A673 (cell line): ENCODE results near the gene OPRM1. TPM values are rescaled to one million over a fixed set of nuclear protein-coding genes. Genes with fewer than 3 reads are reported as not detected.

Source experiments
- BruUV-seq: library from RNA; stranded (reverse); fragments of 400-500 nt; replicated peaks from 2 replicates; lab custom pipeline; 2021; lab: Mats Ljungman, UMichigan
- CTCF ChIA-PET: fragments of 300-600 bp; sonication (Branson Sonifier 250); formaldehyde crosslinking; loops from one replicate; lab custom pipeline; 2022; ENCODE audit warnings: antibody characterized with exemption; lab: Charles Lee
- POLR2A ChIA-PET: fragments of 300-600 bp; sonication (Branson Sonifier 250); formaldehyde crosslinking; loops from one replicate; lab custom pipeline; 2022; ENCODE audit warnings: antibody characterized with exemption; ENCODE audit not compliant: low non-redundant PET; lab: Charles Lee
- DNase-seq: peaks from one replicate; pipeline ENCODE4 v3.0.0-alpha.2; 2015; ENCODE audit warnings: low spot score
- H3K27ac ChIP-seq: fragments of 200-600 bp; sonication (generic); 2 replicates; pipeline ENCODE4 v1.5.1; 2016; ENCODE audit warnings: mixed run types, low read depth, mild to moderate bottlenecking, mixed read lengths, antibody characterized with exemption, low read length; ENCODE audit not compliant: poor library complexity, severe bottlenecking
- H3K27me3 ChIP-seq: fragments of 200-600 bp; sonication (generic); replicated peaks from 2 replicates; pipeline ENCODE4 v1.6.1; 2017; ENCODE audit warnings: mixed run types, low read depth, mild to moderate bottlenecking, mixed read lengths, antibody characterized with exemption, low read length; ENCODE audit not compliant: insufficient read depth, poor library complexity
- H3K36me3 ChIP-seq: fragments of 200-600 bp; sonication (generic); 2 replicates; pipeline ENCODE4 v1.6.1; 2016; ENCODE audit warnings: mixed run types, mild to moderate bottlenecking, mixed read lengths, antibody characterized with exemption, low read length; ENCODE audit not compliant: insufficient read depth, poor library complexity, severe bottlenecking
- H3K4me1 ChIP-seq: fragments of 200-600 bp; sonication (generic); 2 replicates; pipeline ENCODE4 v1.6.1; 2017; ENCODE audit warnings: mixed run types, mild to moderate bottlenecking, mixed read lengths, antibody characterized with exemption, low read length; ENCODE audit not compliant: insufficient read depth, poor library complexity, severe bottlenecking
- H3K4me3 ChIP-seq: fragments of 200-600 bp; sonication (generic); 2 replicates; pipeline ENCODE4 v1.5.1; 2016; ENCODE audit warnings: low read depth, mixed run types, mild to moderate bottlenecking, mixed read lengths, low read length; ENCODE audit not compliant: poor library complexity, severe bottlenecking
- H3K9me3 ChIP-seq: fragments of 200-600 bp; sonication (generic); 2 replicates; pipeline ENCODE4 v1.6.1; 2016; ENCODE audit warnings: mixed run types, low read depth, mild to moderate bottlenecking, mixed read lengths, antibody characterized with exemption, low read length; ENCODE audit not compliant: poor library complexity, severe bottlenecking
- CTCF ChIP-seq: fragments of 300-800, 200-600 bp; sonication (generic); conservative IDR thresholded peaks from 2 replicates; pipeline ENCODE4 v1.5.1; 2017; ENCODE audit warnings: low read depth, mild to moderate bottlenecking, antibody characterized with exemption, low read length, moderate library complexity, mixed read lengths
- EZH2 ChIP-seq: fragments of 200-600 bp; sonication (generic); IDR thresholded peaks from 2 replicates; pipeline ENCODE4 v1.6.1; 2017; ENCODE audit warnings: borderline replicate concordance, low read depth, mild to moderate bottlenecking, mixed read lengths, antibody characterized with exemption, low read length; ENCODE audit not compliant: poor library complexity, severe bottlenecking
- intact Hi-C: fragments of 100-400 bp; cut with micrococcal nuclease; formaldehyde crosslinking; loops from one replicate; pipeline ENCODE4 v1.10.0; 2022; ENCODE audit not compliant: unreplicated experiment
- total RNA-seq: library from RNA; stranded (reverse); gene quantifications from 2 replicates; pipeline ENCODE4 v1.2.3, GENCODE V29; 2021

The OPRM1 gene
- total RNA-seq, 1 experiment from 2014 or later: not detected

DNA sequence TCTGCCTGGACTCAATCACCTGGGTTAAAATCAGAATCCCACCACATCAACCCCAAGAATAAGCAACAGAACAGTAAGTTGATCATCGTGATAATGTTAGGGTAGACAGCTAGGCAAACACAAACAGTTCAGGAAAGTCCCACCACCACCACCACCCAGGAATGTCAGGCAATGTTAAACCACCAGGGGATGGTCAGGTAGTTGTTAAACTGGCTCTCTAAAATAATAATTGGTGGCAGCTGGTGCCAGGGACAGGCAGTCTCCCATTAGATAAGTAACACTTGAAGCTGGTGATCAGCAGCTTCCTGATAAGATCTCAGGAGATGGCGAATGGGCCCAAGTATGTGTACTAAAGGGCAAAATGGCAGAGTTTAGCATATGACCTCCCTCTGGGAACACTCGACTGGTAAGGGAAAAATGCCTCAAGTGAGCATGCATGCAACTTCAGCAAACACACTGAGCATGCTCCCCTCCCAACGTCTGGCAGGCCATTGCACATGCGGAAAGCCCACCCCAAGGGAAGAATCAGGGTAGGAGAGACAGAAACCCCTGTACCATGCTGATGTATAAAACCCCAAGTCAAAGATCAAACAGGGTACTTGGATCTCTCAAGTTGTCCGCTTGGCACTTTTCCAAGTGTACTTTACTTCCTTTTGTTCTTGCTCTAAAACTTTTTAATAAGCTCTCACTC, 250.9 kb downstream of the OPRM1 start:
- no TSS peak for BruUV-seq
- intact Hi-C loops: no loop called here
- H3K9me3 ChIP-seq: no peaks in the 10 kb centered on the region
- TF ChIP-seq CTCF (0 out of 2 replicates have a peak, but pooled peaks have one; percentile 11), EZH2 (no peak)
- POLR2A ChIA-PET: no interaction called here
- H3K4me3 ChIP-seq: no peak overlapping the region
- no peak overlapping the region for H3K27ac ChIP-seq
- peaks cover 6% of the 10 kb centered on the region for H3K4me1 ChIP-seq
- no peaks in the 10 kb centered on the region for H3K27me3 ChIP-seq
- H3K36me3 ChIP-seq: no peaks in the 10 kb centered on the region
- CTCF ChIA-PET: no interaction called here
- no peak for DNase-seq

DNA sequence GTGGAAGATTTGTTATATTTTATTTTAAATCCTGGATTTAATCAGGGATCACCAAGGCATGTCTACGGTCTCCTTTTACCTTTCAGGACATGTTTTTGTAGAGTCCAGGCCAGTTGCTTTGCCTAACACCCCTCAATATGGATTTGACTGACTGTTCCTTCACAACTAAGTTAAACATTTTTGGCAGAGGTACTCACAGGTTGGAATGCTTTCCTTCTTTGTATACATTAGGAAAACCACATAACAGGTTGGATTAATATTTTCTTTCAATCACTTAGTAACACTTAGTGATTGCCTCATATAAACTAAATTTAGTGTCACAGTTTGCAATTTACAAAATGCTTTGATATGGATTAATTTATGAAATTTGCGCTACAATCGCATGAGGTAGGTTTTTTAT, 253.0 kb downstream of the OPRM1 start:
- ChIA-PET POLR2A (no interaction called here), CTCF (no interaction called here)
- Histone ChIP-seq H3K27ac (no peak overlapping the region), H3K4me1 (peaks cover 6% of the 10 kb centered on the region), H3K27me3 (no peaks in the 10 kb centered on the region), H3K36me3 (no peaks in the 10 kb centered on the region), H3K9me3 (no peaks in the 10 kb centered on the region), H3K4me3 (no peak overlapping the region)
- no TSS peak for BruUV-seq
- intact Hi-C loops: no loop called here
- DNase-seq: no peak
- TF ChIP-seq CTCF (no peak), EZH2 (no peak)

GRCh38 chr6:154292855-154293519, 253.9 kb downstream of the OPRM1 start:
- CTCF ChIA-PET: no interaction called here
- no peaks in the 10 kb centered on the region for H3K27me3 ChIP-seq
- H3K4me1 ChIP-seq: peaks cover 10% of the 10 kb centered on the region
- BruUV-seq: no TSS peak
- intact Hi-C loops: no loop called here
- H3K9me3 ChIP-seq: no peaks in the 10 kb centered on the region
- peak; percentile 42 for DNase-seq
- H3K27ac ChIP-seq: no peak overlapping the region
- no peak overlapping the region for H3K4me3 ChIP-seq
- POLR2A ChIA-PET: no interaction called here
- H3K36me3 ChIP-seq: no peaks in the 10 kb centered on the region
- no peak for TF ChIP-seq CTCF
